Esophagus squamous epithelium (tissue), 4 donors: ENCODE results near the gene RCVRN.

Experiments
- CTCF ChIP-seq, 6 experiments: fragments of 450-650 bp in 4 of 6; fragments of 200-600 bp in 2 of 6; sonication (generic) in 2 of 6; IDR thresholded peaks; one replicate each; pipeline ENCODE4 v1.5.1; 2016 to 2019; ENCODE audit warnings: antibody characterized with exemption in 6 of 6, mild to moderate bottlenecking in 4 of 6, moderate library complexity in 4 of 6
- POLR2A ChIP-seq, 4 donors: fragments of 450-650 bp; IDR thresholded peaks; one replicate each; pipeline ENCODE4 v1.6.1; 2017; ENCODE audit warnings: antibody characterized with exemption in 4 of 4, mild to moderate bottlenecking in 4 of 4, moderate library complexity in 3 of 4

GRCh38 chr17:9902120-9902519, 3.0 kb downstream of the RCVRN start:
- TF ChIP-seq CTCF (IDR thresholded peaks at IDR 0.05) (no peak), POLR2A (IDR thresholded peaks at IDR 0.05) (no peak)
